Non-pigmented ciliary epithelial cell (primary cell): ENCODE measurements around the gene TNRC18.
"Not testable (repeated sequence)": the region's sequence is repeated elsewhere in the genome, so short reads cannot be mapped to it uniquely, and the experiment has no call there.

Source experiments
- DNase-seq: peaks from one replicate; pipeline ENCODE4 v3.0.0-alpha.2; 2010; ENCODE audit warnings: low read depth

Gene TNRC18

DNA sequence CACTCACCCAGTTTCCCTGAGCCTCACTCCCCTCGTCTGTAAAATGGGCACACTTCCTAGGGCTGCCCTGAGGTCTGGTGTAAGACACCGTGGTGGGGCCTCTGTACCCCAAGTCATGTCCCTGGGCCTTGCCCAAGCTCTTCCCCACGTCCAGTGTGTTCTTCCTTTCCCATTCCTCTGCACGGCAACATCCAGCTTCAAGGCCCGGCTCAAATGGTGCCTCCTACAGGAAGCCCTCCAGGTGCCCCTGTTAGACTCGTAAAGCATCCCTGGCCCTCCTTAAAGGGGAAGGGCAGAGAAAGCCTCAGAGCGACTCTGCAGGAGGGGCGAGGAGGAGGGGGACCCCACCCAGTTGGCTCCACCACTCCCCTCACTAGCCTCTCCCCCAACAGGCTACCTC lies 132.3 kb downstream of the TNRC18 start:
- no peak for DNase-seq

DNA sequence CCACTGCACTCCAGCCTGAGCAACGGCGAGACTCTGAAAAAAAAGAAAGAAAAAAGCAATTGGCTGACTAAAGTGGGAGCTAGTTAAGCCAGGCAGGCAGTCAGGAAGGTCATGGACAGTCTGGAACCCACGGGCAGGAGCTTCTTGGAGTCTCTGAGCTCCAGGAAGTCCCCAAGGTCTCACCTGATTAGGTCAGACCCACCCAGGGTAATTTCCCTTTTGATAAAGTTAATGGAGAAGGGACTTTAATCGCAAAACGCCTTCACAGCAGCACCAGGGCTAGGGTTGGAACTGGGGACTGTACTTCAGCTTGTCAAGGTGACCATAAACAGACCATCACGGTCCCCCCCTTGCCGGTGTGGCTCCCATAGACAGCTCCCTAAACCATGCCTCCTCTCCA lies 134.3 kb downstream of the TNRC18 start:
- DNase-seq, result no peak

DNA sequence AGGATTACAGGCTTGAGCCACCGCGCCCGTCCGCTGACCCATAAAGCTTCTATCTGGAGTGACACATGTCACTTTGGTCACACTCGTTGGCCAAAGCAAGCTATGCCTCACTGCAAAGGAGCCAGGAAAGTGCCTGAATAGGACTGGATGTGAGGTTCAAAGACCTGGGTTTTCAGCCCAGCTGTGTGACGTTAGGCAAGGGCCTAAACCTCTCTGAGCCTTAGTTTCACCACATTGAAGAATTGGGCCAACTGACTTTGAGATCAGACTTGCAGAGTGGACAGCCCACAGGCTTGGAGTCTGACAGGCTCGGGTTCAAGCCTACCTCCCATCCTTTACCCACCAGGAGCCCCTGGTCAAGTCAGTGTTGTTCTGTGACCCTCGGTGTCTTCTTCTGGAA lies 135.1 kb downstream of the TNRC18 start:
- DNase-seq, result not testable (repeated sequence)

DNA sequence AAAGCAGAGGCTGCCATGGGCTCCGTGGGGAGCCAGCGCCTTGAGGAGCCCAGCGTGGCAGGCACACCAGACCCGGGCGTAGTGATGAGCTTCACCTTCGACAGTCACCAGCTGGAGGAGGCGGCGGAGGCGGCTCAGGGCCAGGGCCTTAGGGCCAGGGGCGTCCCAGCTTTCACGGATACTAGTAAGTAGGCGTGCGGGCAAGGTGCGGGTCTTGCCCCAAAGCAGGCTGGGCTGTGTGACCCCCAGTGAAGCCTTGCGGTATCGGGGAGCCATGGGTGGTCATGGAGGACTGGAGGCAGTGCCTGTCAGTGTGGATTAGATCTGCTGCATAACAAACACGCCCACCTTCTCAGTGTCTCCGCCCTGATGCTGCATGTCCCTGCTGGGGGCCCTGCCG lies 135.8 kb downstream of the TNRC18 start:
- DNase-seq, result no peak

DNA sequence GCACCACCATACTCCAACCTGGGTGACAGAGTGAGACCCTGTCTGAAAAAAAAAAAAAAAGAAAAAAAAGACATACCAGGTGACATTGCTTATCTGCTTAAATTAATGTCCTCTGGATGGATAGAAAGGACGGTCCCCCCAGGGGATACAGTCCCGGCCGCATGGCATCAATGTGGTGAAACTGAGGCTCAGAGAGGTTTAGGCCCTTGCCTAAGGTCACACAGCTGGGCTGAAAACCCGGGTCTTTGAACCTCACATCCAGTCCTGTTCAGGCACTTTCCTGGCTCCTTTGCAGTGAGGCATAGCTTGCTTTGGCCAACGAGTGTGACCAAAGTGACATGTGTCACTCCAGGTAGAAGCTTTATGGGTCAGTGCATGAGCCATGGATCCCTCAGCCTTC lies 136.3 kb downstream of the TNRC18 start:
- DNase-seq, result not testable (repeated sequence)

DNA sequence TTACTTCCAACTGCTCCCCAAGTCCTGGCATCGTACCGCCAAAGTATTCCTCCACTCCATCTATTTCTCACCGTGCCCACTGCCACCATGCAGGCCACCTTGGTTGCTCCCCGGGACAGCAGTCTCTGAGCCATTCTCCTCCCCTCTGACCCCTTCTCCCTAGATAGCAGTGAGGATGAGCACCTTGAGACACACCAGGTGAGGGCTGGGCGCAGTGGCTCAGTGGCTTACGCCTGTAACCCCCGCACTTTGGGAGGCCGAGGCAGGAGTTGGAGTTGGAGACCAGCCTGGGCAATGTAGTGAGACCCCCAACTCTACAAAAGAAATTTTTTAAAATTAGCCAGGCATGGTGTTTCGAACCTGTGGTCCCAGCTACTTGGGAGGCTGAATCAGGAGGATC lies 136.7 kb downstream of the TNRC18 start:
- no peak for DNase-seq

DNA sequence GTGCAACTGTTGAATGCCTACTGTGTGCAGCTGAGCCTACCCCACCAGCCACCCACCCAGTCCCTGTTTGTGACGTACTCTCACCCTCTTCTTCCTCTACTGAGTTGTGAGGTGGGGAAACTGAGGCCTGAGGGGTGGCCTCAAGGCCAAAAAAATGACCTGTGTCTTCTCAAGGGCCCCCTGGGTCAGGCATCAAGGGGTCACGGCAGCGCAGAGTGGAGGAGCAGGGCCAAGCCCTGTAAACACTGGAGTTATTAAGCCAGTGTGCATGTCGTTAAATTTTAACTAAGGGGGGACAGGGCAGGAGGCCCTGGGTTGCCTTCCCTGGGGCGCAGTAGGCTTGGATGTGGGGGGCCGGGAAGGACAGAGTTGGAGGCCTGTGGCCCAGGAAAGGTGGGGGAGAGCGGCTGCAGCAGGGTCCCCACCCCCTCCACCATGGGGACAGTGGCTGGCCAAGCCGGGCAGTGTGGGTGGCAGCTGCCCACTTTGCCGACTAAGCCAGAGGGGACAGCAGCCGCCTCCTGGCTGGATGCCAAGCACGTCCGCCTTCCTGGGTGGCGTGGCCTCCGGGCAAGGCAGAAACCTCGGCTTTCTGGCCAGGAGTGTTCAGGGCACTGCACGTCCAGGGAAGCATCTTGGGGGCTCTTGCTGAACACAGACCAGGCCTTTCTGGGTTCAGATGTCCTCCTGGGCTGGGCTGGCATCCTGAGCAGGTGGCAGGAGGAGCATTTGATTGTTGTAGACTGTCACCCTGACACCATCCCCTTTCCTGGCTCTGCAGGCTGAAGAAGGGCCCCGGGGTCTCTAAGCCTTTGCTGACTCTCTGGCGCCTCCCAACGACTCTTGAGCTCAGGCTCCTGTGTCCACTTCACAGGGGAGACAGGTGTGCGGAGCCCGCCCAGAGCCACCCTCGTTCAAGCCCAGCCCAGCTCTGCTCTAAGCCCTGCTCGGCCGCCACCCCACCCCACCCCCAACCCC lies 139.0 kb downstream of the TNRC18 start:
- DNase-seq, result no peak

DNA sequence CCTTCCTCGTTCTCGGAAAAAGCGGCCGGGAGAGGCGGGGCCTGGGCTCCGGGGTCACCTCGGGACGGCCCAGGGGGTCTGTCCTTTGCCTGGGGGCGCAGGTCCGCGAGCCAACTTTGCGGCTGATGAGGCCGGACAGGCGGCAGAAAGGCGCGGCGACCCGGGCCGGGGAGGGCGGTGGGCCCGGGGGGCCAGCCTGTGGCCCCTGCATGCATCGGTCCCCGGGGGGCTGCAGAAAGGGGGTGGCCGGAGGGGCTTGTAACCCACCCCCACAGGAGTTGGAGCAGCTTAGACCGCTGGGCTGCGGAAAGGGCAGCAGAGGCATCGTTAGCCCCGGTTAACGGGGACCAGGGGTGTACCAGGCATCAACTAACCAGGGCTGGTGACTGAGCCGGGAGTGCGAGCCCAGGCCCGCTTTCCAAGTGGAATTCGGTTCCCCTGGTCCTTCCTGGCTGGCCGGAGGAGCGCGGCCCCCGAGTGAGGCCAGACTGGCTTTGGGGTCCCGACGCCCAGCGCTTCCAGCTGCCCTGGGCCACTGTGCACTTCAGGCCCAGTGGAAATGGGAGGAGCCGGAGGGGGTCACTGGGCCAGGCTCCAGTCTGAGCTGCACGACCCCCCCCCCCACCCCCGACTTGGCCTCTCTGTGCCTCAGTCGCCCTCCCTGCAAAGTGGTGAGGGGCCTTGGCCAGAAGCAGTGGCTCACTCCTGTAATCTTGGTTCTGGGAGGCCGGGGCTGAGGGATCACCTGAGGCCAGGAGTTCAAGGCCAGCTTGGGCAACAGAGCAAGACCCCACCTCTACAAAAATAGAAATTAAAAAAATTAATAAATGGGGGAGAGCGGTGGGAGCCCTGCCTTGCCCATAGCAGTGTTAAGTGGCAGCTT lies 140.0 kb downstream of the TNRC18 start:
- DNase-seq, result no peak

DNA sequence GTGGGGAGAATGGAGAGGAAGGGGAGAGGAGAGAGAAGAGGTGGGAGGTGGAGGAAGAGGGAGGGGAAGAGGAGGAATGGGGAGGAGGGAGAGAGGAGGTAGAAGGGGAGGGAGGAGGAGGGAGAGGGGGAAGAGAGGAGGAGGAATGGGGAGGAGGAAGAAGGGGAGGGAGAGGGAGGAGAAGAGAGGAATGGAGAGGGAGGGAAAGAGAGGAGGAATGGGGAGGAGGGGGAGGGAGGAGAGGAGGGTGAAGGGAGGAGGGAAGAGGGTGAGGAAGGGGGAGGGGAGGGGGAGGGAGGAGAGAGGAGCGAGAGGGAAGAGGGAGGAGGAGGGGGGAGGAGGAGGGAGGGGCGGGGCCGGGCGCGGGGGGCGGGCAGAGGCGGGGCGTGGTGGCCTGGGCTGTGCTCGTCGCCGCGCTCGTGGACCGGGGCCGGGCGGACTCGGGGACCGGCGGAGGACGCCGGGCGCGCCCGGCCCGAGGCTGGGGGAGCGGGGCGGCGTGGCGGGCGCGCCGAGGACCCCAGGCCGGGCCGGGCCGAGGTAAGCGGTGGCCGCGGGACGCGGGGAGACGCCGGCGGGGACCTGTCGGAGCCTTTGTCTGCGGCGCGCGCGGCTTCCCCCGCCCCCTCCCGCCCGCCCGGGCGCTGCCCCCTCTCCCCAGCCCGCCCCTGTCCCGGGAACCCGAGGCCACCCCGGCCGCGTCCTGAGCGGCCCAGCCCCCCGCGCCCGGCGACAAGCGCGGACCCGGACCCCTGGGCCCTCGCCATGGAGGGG lies 140.9 kb downstream of the TNRC18 start, which contains the start of gene SLC29A4:
TSS of gene SLC29A4 (plus strand) at position 401 of the 774 bp plus-strand sequence. CDS start 4,874 bp downstream, outside the sequence.
- DNase-seq, result no peak

DNA sequence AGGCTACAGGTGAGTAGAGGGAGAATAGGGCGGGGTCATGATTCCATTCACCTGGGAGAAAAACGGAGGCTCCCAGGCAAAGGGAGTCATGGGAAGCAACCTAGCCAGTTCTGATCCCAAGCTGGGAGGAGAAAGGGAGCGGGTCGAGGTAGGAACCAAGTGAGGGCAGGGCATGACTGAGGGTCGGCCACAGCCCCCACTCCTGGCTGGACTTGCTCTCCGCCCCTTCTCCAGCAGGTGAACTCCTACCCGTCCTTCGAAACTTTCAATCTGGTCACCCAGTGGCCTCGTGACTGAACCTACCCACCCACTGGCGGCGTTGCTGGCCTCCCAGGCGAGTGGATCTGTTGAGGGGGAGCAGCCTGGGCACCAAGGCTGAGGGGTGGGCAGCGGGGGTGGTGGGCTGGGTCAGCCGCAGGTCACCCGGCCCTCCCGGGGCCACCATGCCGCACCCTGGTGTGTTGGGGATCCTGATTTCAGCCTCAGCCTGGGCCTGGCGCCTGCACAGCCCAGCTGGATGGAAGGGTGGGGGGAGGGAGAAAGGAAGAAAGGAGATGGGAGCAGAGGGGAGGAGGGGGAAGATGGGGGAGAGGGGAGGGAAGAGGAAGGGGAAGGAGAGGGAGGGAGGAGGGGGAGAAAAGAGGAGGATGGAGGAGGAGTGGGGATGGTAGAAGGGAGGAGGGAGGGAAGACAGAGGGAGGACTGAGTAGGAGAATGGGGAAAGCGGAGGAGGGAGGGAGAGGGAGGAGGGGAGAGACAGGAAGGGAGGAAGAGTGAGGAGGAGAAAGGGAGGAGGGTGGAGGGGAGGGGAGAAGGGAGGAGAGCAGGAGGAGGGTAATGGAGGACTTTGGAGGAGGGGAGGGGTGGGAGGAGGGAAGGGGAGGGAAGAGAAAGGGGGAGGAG lies 141.8 kb downstream of the TNRC18 start:
- not testable (repeated sequence) for DNase-seq

DNA sequence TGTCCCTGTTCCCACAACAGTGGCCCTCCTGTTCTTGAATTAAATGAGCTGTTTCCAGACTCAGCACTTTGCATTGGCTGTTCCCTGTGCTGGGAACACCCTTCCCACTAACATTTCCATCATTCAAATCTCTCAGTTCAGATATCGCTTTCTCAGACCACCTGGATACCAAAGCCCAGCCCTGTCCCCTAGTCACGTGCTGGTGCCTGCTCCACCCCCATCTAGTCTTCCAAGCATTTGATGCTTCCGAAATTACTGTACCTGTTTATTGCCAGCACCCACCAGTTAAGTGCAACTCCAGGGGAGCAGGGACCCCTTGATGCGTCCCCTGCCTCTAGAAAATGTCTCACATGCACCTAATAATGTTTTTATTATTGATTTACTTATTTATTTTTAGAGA lies 143.9 kb downstream of the TNRC18 start:
- DNase-seq, result no peak

DNA sequence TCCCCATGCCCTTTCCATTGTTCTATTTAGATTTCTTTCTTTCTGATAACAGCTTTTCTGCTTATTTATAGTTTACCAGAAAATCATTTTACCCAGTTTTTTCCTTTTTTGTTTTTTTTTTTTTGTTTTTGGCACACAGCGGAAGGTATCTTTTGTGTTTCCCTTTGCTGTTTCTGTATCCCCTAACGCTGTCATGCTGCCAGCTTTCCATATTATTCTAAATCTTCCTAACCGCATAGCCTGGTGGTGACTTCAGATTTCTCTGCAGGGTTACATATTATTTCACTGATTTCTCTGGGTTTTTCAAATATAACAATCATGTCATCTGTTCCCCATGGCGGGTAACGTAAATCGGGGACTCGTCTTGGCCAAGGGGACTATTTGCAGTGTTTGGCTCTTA lies 144.9 kb downstream of the TNRC18 start:
- DNase-seq, result no peak

DNA sequence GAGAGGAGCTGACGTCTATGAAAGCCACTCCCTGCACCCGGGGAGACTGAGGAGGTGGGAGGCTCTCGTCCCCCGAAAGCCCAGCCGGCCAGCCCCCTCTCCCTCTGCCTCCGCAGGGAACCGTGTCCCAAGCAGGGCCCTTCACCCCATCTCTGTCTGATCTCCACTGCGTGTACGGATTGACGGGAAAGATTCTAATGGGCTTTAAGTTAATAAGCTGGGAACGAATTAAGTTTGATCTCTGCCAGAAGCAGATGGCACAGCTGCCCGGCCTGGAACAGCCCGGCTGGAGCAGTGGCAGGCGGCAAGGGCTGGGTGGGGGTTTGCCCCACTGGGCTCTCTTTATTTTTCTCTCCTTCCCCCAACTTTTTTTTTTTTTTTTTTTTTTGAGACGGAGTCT lies 147.0 kb downstream of the TNRC18 start:
- no peak for DNase-seq

DNA sequence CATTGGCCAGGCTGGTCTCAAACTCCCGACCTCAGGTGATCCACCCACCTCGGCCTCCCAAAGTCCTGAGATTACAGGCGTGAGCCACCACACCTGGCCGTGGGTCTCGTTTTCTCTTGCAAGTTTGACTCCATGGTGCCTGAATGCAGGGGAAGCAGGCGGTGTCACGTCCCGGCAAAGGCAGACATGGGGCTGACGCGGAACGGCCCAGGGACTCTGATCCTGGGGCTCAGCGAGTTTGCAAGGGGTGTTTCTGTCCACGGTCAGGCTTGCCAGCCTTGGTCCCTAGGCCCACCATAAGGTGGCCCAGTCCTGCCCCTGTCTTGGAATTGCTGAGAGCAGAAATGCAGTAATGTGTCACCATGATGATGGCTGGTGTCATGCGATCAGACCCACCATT lies 147.5 kb downstream of the TNRC18 start:
- DNase-seq, result not testable (repeated sequence)

DNA sequence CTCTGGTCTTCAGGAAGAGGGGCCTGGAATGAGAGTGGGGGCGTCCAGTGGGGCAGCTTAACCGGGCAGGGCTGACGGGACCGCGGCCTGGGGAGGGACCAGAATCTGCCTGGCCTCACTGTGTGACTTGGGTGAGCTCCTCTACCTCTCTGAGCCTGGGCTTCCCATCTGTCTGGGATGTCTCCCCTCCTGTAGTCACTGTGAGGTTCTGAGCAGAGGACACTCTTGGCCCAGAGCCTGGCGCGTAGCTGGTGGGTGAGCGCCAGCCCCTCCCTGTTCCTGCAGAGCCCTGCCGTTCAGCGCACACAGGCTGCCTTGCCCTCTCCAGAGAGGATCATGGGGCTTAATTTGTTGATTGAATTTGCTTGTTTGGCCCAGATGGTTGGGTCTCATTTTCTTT lies 148.1 kb downstream of the TNRC18 start:
- DNase-seq, result not testable (repeated sequence)

DNA sequence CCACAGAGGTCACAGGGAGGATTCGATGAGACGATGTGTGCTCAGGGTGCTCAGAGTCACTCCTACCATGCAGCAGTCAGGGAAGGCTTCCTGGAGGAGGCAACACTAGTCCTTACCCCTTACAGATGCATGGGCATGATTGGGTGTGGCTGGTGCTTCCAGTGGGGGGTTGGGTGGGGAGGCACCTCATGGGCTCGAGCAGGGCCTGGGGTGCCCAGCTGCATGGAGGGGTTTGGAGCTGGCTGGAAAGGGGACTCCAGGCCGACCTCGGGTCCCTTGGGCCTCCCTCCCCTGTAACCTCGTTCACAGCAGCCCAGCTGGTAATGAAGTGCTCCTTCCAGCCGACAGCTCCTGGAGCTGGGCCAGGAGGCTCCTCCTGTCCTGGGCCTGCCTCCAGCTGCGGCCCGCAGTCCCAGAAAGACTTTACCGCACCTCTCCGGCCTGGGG lies 148.6 kb downstream of the TNRC18 start:
- not testable (repeated sequence) for DNase-seq

DNA sequence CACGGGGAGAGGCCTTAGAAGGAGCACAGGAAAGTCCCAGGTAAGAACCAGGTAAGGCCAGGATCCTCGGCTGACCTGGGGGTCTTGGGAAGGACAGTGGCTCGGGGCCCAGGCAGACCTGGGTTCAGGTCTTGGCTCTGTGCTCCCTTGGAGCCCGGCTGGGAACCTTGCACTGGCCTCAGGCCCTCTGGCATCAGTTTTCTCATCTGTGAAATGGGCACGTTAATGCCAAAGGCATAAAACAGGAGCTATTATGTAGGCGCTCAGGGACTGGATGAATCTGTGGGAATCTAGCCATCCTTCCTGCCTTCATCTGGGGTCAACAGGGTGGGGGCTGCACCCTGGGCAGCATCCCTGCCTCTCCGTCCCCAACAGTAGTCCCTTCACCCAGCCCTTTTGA lies 149.2 kb downstream of the TNRC18 start:
- DNase-seq, result no peak

DNA sequence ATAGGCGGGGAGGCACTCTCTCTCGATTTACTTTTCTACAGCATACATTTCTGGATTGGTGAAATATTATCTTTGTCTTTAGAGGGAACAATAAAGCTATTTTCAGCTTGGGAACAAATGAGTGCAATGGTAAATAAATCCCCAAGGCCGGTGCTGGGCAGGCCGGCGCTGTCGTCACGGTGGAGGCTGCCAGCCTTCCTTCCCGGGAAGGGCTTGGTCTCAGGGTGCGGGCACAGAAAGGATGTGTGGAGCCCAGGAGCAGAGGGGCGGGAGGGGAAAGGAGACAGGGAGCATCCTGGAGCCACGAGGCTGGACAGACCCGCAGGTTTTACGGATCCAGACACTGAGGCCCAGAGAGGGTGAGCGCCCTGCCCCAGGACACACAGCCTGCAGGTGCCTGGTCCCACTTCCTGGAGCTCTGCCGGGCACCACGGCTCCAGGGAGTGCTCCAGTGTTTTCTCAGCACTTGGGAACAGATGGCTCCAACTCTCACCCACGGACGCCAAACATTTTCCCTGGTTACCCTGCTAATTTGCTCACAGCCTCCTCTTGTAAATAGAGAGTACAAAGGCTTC lies 149.7 kb downstream of the TNRC18 start:
- not testable (repeated sequence) for DNase-seq

DNA sequence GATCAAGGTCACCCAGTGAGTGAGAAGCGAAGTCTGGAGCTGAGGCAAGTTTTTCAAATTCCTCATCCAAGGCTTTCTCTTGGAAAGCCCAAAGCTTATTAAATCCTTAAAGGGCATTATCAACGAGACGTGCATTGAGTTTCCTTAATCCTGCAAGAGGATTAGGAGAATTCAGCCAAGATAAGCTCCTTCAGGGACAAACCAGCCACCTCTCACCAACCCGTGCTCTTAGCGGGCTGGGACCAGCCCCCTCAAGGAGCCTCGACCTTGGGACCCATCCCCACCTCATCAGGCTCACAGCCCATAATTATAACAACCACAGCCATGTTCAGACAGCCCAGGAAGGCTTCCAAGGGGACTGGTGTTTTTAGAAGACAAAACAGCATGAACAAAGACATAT lies 152.8 kb downstream of the TNRC18 start:
- DNase-seq, result no peak

DNA sequence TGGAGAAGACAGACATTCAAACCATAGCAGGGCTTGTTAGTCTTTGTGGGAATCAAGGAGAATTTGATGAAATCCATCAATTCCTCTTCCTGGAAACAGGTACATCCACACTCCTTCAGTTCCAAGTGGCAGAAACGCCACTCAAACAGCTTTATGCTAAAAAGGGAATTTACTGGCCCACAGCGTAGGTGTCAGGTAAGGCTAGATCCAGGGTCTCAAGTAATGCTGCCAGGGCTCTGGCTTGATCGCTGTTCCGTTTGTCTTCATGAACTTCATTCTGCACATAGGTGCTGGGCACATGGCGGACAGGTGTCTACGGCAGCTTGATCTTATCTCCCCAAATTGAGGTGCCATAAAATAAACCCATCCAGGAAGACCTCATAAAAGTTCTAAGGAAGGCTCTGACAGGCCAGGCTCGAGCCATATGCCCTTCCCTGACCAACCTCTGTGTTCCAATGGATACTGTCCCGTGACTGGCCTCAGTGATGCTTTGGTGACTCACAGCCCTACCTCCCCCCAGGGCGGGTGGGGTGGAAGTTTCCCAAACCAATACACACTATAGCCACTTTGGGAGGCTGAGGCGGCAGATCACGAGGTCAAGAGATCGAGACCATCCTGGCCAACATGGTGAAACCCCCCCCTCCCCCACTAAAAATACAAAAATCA lies 153.5 kb downstream of the TNRC18 start:
- DNase-seq, result not testable (repeated sequence)
